HG03457 (cell line): ENCODE measurements around the gene ALK.

Experiments used
- ATAC-seq: cut with Tn5 transposase; IDR thresholded peaks from one replicate; pipeline ENCODE4 v1.9.1; 2021; ENCODE audit warnings: moderate number of reproducible peaks; ENCODE audit not compliant: unreplicated experiment

The ALK gene

GRCh38 chr2:29239209-29239960 lies 682.0 kb downstream of the ALK start:
- no peak for ATAC-seq

DNA sequence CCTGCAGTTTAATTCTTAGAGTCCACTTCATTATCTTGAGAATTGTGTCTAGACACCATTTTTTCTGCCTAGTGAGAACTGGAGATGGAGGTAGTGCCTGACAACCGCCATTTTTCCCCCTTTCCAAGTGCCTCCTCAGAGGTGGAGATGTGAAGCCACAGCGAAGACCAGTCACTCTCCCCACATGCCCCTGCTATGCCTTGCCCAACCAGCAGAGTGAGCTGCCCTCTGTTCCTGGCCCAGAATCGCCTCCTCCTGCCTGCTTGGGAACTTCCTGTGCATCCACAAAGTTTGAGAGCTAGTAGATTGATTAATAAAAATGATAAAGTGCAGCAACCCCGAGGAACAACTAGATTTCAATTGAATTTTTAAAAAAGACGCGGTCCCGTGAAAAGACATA lies 682.9 kb downstream of the ALK start:
- no peak for ATAC-seq

GRCh38 chr2:29236074-29236473 lies 685.3 kb downstream of the ALK start:
- no peak for ATAC-seq

- no peak for ATAC-seq
Measured at GRCh38 chr2:29235411-29235810, 686.0 kb downstream of the ALK start.

DNA sequence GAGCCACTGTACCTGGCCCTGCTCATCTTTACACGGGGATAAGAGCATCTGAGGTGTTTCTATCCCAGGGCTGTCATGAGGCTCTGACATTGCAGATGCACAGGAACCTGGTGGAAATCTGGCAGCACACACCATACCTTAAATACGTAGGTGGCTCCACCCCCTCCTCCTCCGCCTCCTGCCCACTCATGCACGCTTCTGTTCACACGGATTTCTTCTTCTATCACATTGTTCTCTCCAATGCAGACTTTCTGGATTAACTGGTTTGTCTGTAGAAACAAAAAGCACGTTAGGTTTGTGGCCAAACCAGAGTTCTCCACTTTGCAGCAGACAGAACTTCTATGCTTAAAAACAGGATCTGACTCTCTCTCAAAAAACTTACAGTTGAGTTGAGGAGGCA lies 688.0 kb downstream of the ALK start:
- ATAC-seq: no peak

DNA sequence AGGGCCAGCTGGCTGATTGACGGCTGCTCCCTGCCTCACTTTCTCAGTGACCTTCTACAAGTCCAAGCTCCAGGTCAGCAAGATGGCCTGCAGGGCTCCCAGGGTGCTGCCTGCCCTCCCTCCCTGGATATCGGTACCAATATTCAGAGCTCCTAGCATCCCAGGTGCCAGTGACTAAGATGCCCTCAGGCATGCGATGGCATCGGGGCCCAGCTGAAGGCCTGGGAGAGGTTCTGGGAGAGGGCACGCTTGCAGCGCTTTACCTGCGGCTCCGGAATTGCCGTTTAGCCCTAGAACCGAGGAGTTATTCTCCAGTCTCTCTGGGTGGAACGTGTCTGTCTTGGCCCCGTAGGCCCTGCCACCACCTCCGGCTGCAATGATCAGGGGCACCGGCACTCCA lies 689.3 kb downstream of the ALK start:
- ATAC-seq: no peak

- ATAC-seq: no peak
Measured at GRCh38 chr2:29229640-29230039, 691.7 kb downstream of the ALK start.

- ATAC-seq: no peak
Measured at GRCh38 chr2:29228947-29229346, 692.4 kb downstream of the ALK start.

DNA sequence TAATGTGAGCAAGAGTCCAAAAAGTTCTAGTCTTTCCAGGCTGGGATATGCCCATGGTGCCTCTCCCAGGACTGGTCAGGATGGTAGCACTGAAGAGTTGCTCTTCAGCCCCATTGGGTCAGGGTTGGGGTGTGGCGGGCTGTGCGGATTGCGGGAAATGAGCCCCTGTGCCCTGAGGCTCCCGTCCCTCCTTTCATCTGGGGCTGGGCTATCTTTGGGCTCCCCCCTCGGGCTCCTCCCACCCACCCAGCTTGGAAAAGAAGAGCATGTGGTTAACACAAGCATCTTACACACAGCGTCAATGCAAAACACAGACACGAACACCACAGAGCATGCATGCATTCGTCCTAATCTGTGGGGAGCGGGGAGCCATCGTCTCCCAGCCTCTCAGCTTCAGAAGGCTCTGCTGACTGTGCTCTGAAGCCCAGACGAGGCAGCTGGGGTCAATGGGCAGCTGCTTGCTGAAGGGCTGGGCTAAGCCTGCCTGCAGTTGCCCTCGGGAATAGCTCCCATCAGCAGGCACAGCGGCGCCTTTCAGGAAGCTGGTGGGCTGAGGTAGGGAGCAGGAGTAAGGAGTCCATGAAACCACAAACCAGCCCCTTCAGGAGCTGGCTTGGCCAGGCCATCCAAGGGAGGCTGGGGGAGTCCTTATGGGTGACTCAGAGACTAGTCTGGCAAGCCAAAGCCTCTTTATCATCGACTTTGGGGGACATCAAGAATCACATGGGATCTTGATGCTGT lies 693.3 kb downstream of the ALK start:
- no peak for ATAC-seq

GRCh38 chr2:29226808-29227207 lies 694.6 kb downstream of the ALK start:
- no peak for ATAC-seq

DNA sequence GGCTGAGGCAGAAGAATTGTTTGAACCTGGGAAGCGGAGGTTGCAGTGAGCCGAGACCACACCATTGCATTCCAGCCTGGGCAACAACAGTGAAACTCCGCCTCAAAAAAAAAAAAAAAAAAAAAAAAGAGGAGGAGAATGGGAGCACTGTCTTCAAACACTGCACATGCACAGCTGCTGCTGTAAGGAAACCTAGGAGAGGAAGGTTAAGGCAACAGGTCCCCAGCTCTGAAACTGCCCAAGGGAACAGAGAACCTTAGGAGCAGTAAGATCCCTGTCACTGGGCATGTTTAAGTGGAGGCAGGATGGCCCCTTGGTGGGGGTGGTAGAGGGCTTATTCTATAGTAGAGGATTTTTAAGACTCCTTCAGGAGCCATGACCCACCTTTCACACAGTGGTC lies 695.0 kb downstream of the ALK start:
- no peak for ATAC-seq

- ATAC-seq: no peak
Measured at GRCh38 chr2:29225814-29226213, 695.6 kb downstream of the ALK start.

DNA sequence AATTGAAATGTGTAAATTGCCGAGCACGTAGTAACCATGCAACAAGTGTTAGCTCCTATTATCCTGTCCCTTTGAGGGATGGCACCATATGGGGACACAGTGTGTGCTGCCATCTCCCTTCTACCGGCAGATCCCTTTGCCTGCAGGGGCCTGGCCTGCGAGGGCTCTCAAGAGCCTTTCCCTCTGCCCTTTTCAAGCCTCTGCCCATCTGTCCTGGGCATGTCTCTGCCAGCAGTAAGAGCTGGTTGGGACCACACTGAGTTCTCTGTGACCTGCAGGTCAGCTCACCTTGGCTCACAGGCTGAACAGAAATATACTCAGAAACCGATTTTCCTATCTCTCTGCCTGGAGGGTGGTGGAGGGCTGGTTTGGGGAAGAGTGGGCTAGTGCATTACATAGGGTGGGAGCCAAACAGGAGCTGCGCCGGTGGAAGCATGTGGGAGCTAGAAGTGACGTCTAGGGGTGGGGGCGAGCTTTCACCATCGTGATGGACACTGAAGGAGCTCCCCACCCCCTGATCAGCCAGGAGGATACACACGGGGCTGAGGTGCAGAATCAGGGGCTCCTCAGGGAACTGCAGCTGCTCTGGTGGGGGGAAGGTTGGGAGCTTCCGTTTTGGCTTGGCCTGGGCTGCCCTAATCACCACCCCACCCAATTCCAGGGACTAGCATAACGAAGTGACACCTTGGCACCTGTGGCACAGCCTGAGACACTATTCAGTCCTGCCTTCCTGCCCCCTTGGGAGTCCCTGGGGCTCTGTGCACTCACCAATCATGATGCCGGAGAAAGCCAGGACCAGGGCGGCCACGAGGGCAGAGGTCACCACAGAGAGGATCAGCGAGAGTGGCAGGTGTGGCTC lies 696.5 kb downstream of the ALK start:
- no peak for ATAC-seq

DNA sequence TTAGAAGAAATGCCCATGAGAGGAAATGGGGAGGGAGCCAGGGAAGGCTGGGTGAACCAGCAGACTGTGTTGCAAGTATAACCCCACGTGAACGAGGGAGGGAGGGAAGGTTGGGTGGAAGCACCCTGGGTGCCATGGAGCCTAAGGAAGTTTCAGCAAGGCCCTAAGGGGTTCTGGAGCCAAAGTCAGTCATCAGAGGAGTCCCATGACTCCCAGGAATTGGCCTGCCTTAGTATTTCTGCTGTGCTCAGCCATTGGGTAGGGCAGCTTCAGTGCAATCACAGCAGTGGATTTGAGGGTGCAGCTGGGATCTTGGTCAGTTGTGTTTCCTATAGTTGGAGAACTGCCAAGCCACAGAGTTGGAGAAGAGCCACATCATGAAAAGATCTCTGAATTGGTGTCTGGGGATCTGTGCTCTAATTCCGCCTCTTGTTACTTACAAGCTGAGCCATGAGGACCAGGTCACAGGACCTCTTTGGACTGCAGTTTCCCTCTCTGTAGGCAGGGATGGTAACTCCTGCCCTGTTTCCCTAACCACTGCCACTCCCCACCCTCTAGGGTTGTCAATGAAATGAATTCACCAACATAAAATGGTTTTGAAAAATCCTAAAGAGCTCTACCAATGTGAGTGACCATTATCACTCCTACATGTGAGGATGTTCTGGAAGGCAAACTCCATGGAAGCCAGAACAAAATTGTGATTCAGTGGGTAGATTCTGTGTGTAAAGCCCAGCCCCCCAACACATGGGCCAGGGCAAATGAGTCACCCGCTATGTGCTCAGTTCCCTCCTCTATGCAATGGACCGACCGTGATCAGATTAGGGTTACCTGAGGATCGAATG lies 697.3 kb downstream of the ALK start:
- ATAC-seq: no peak

GRCh38 chr2:29223257-29223656 lies 698.1 kb downstream of the ALK start:
- ATAC-seq: no peak

- no peak for ATAC-seq
Measured at GRCh38 chr2:29222381-29223179, 698.8 kb downstream of the ALK start.

GRCh38 chr2:29220506-29221270 lies 700.7 kb downstream of the ALK start:
- ATAC-seq: no peak

DNA sequence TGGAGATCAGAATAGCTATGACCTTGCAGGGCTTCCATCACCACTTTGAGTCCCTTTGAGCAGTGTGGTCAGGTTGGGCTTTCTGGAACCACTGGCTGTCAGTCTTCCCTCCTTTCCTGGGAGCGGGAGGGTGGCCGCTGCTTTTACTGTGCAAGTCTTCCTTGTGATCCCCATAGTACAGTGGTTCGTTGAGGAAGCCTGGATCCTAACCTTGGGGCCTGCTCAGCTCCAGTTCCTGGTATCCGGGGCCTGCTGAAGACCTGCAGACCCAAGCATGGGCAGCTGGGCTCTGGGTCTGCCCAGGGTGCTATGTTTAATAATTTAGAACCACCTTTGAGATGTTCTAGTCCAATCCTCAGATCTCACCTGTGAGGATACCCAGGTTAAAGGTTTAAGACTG lies 702.0 kb downstream of the ALK start:
- no peak for ATAC-seq

- no peak for ATAC-seq
Measured at GRCh38 chr2:29218550-29219125, 702.7 kb downstream of the ALK start.
